H9 (cell line): Measurements from ENCODE around the gene SYNPO2. TPM values are rescaled to one million over a fixed set of nuclear protein-coding genes. Genes with fewer than 3 reads are reported as not detected.

Source experiments
- DNase-seq: peaks from one replicate; pipeline ENCODE4 v3.0.0-alpha.2; 2017
- H2AFZ ChIP-seq: one replicate; pipeline ENCODE4 v1.6.1; 2013; ENCODE audit warnings: mild to moderate bottlenecking, low read length, control low read depth, moderate library complexity
- H2AK5ac ChIP-seq: 2 replicates; pipeline ENCODE4 v1.6.1; 2013; ENCODE audit warnings: low read length, control low read depth, mixed read lengths; ENCODE audit not compliant: insufficient read length
- H2BK120ac ChIP-seq: one replicate; pipeline ENCODE4 v1.6.1; 2013; ENCODE audit warnings: low read depth, mild to moderate bottlenecking, low read length, control low read depth, inconsistent platforms; ENCODE audit not compliant: poor library complexity, severe bottlenecking
- H2BK12ac ChIP-seq: 2 replicates; pipeline ENCODE4 v1.6.1; 2013; ENCODE audit warnings: low read length, control low read depth, mixed read lengths, low read depth; ENCODE audit not compliant: insufficient read length
- H2BK15ac ChIP-seq: 2 replicates; pipeline ENCODE4 v1.6.1; 2013; ENCODE audit warnings: low read depth, low read length, control low read depth
- H2BK20ac ChIP-seq: one replicate; pipeline ENCODE4 v1.6.1; 2013; ENCODE audit warnings: low read depth, mild to moderate bottlenecking, low read length, control low read depth, inconsistent platforms; ENCODE audit not compliant: poor library complexity, severe bottlenecking
- H2BK5ac ChIP-seq: 2 replicates; pipeline ENCODE4 v1.6.1; 2013; ENCODE audit warnings: low read length, control low read depth, mixed read lengths; ENCODE audit not compliant: insufficient read length
- H3K14ac ChIP-seq: 2 replicates; pipeline ENCODE4 v1.6.1; 2013; ENCODE audit warnings: low read length, control low read depth; ENCODE audit not compliant: insufficient read depth
- H3K18ac ChIP-seq: 2 replicates; pipeline ENCODE4 v1.6.1; 2013; ENCODE audit warnings: low read depth, mild to moderate bottlenecking, mixed read lengths, low read length, control low read depth; ENCODE audit not compliant: insufficient read length
- H3K23ac ChIP-seq: 2 replicates; pipeline ENCODE4 v1.6.1; 2013; ENCODE audit warnings: low read length, control low read depth, mixed read lengths, low read depth; ENCODE audit not compliant: insufficient read length
- H3K23me2 ChIP-seq: 2 replicates; pipeline ENCODE4 v1.6.1; 2013; ENCODE audit warnings: low read depth, mild to moderate bottlenecking, mixed read lengths, low read length, control low read depth; ENCODE audit not compliant: insufficient read length, poor library complexity, severe bottlenecking
- H3K27ac ChIP-seq: 2 replicates; pipeline ENCODE4 v1.5.1; 2013; ENCODE audit warnings: low read length, control low read depth, mixed read lengths, low read depth; ENCODE audit not compliant: insufficient read length
- H3K27me3 ChIP-seq: 2 replicates; pipeline ENCODE4 v1.6.1; 2013; ENCODE audit warnings: low read length, control low read depth, inconsistent platforms; ENCODE audit not compliant: insufficient read depth
- H3K4ac ChIP-seq: 2 replicates; pipeline ENCODE4 v1.6.1; 2013; ENCODE audit warnings: low read depth, mild to moderate bottlenecking, control low read depth, inconsistent platforms, low read length, moderate library complexity
- H3K4me1 ChIP-seq: 2 replicates; pipeline ENCODE4 v1.6.1; 2013; ENCODE audit warnings: low read length, control low read depth, inconsistent platforms; ENCODE audit not compliant: insufficient read depth
- H3K4me2 ChIP-seq: 2 replicates; pipeline ENCODE4 v1.6.1; 2013; ENCODE audit warnings: low read length, control low read depth, mixed read lengths; ENCODE audit not compliant: insufficient read length, insufficient read depth
- H3K56ac ChIP-seq: 2 replicates; pipeline ENCODE4 v1.6.1; 2013; ENCODE audit warnings: low read depth, mild to moderate bottlenecking, mixed read lengths, low read length, control low read depth; ENCODE audit not compliant: insufficient read length
- H3K79me1 ChIP-seq: 2 replicates; pipeline ENCODE4 v1.6.1; 2013; ENCODE audit warnings: low read depth, mild to moderate bottlenecking, moderate library complexity, low read length, control low read depth, inconsistent platforms; ENCODE audit not compliant: insufficient read depth, poor library complexity, severe bottlenecking
- H3K79me2 ChIP-seq: 2 replicates; pipeline ENCODE4 v1.6.1; 2013; ENCODE audit warnings: low read length, control low read depth, inconsistent platforms; ENCODE audit not compliant: insufficient read depth
- H3K9ac ChIP-seq: 2 replicates; pipeline ENCODE4 v1.6.1; 2013; ENCODE audit warnings: low read length, control low read depth, mixed read lengths; ENCODE audit not compliant: insufficient read length; ENCODE audit errors: extremely low read depth
- H3K9me3 ChIP-seq: one replicate; pipeline ENCODE4 v1.6.1; 2013; ENCODE audit warnings: low read depth, low read length, inconsistent platforms; ENCODE audit not compliant: control insufficient read depth
- H3T11ph ChIP-seq: one replicate; pipeline ENCODE4 v1.6.1; 2013; ENCODE audit warnings: mild to moderate bottlenecking, low read length, control low read depth, inconsistent platforms
- H4K20me1 ChIP-seq: one replicate; pipeline ENCODE4 v1.6.1; 2013; ENCODE audit not compliant: control insufficient read depth, insufficient read length, insufficient read depth
- H4K5ac ChIP-seq: 2 replicates; pipeline ENCODE4 v1.6.1; 2013; ENCODE audit warnings: low read depth, mild to moderate bottlenecking, mixed read lengths, low read length, control low read depth; ENCODE audit not compliant: insufficient read length
- H4K8ac ChIP-seq: replicated peaks from 2 replicates; pipeline ENCODE4 v1.6.1; 2013; ENCODE audit warnings: low read length, control low read depth, mixed read lengths, low read depth; ENCODE audit not compliant: insufficient read length
- H4K91ac ChIP-seq: 2 replicates; pipeline ENCODE4 v1.6.1; 2013; ENCODE audit warnings: low read depth, mild to moderate bottlenecking, moderate library complexity, mixed read lengths, low read length, control low read depth; ENCODE audit not compliant: insufficient read length
- H3K27ac Mint-ChIP-seq, 3 experiments: 2 replicates in 2 of 3; 3 replicates in 1 of 3; pipeline ENCODE4 v1.8.0; 2020 to 2021; ENCODE audit warnings: mixed read lengths in 3 of 3, mild to moderate bottlenecking in 1 of 3, moderate library complexity in 1 of 3
- H3K27me3 Mint-ChIP-seq: 2 replicates; pipeline ENCODE4 v1.8.0; 2021; ENCODE audit warnings: low read depth, mild to moderate bottlenecking, moderate library complexity, mixed read lengths
- H3K36me3 Mint-ChIP-seq, 3 experiments: 2 replicates in 2 of 3; 3 replicates in 1 of 3; pipeline ENCODE4 v1.8.0; 2020 to 2021; ENCODE audit warnings: low read depth in 3 of 3, mixed read lengths in 3 of 3; ENCODE audit not compliant: insufficient read depth in 1 of 3
- H3K4me1 Mint-ChIP-seq, 2 experiments: 2 replicates each; pipeline ENCODE4 v1.8.0; 2020; ENCODE audit warnings: mixed read lengths in 2 of 2
- H3K4me3 Mint-ChIP-seq, 2 experiments: 2 replicates in 1 of 2; 3 replicates in 1 of 2; pipeline ENCODE4 v1.8.0; 2020 to 2021; ENCODE audit warnings: mild to moderate bottlenecking in 2 of 2, mixed read lengths in 2 of 2, moderate library complexity in 1 of 2
- H3K9me3 Mint-ChIP-seq, 2 experiments: 2 replicates in 1 of 2; 3 replicates in 1 of 2; pipeline ENCODE4 v1.8.0; 2020; ENCODE audit warnings: mild to moderate bottlenecking in 2 of 2, mixed read lengths in 2 of 2, moderate library complexity in 1 of 2
- WGBS: extraction: QIAGEN DNeasy Blood & Tissue Kit; methylation state at CpG from one replicate; pipeline ENCODE4 v1.1.7; 2013; ENCODE audit warnings: missing lambda C conversion rate, low lambda C conversion rate, mixed read lengths; ENCODE audit not compliant: insufficient read length; ENCODE audit errors: extremely low coverage; 5-methylcytosine and 5-hydroxymethylcytosine counted together
- total RNA-seq: library from RNA; stranded (reverse); gene quantifications from 2 replicates; pipeline ENCODE4 v1.2.1, GENCODE V29; 2021
- TF ChIP-seq, protein P1 (sequence below): fragments of 200-600 bp; sonication (generic); conservative IDR thresholded peaks from 3 replicates; pipeline ENCODE4 v1.8.0; 2021; ENCODE audit warnings: antibody characterized with exemption, mild to moderate bottlenecking

SYNPO2 gene
- total RNA-seq, 1 experiment from 2014 or later: 1.1 TPM

DNA sequence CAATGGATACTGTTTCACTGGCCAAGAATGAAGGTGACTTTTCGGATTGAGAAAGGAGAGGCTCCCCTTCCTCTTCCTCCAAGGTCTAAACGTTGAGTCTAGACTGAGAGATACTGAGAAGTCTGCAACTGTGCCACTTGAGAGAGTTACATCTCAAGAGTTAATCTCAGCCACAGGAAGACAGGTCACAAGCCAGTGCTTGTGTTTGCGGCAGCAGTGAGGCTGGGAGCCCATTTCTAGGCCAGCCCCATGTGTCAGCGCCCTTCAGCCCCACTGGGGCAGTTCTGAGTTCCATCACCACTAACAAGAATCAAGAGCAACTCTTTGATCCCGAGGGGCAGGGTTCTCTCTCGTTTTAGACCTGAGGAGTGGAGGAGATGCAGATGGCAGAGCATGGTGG, 45.4 kb upstream of the SYNPO2 start:
- Mint-ChIP-seq H3K27ac (peak overlapping the region in 2 of 3 experiments; percentile 39 to 54; a peak in 1 of 7 replicates), H3K4me1 (peaks cover 30 to 35% of the 10 kb centered on the region in 2 experiments)
- H3K9me3 ChIP-seq: no peaks in the 10 kb centered on the region

More for the DNA sequence above, 45.4 kb upstream of the SYNPO2 start:
- Mint-ChIP-seq H3K36me3 (peaks cover 0 to 1% (median 0%) of the 10 kb centered on the region in 3 experiments; a peak in 3 of 7 replicates), H3K9me3 (no peaks in the 10 kb centered on the region), H3K4me3 (no peak overlapping the region), H3K27me3 (no peaks in the 10 kb centered on the region)
- Histone ChIP-seq H3K4me1 (peaks cover 11% of the 10 kb centered on the region; the same call in 1 of the 2 replicates), H4K8ac (no peak overlapping the region), H3K14ac (no peak overlapping the region), H3K79me1 (no peaks in the 10 kb centered on the region), H4K5ac (no peak overlapping the region), H2AFZ (no peak overlapping the region), H4K20me1 (no peaks in the 10 kb centered on the region), H3K27ac (no peak overlapping the region), H3K4me2 (no peak overlapping the region), H3K79me2 (no peaks in the 10 kb centered on the region), H4K91ac (no peak overlapping the region), H2BK15ac (no peak overlapping the region), H2BK12ac (no peak overlapping the region), H2AK5ac (no peak overlapping the region), H3K23me2 (no peaks in the 10 kb centered on the region), H3K27me3 (no peaks in the 10 kb centered on the region), H3K23ac (no peak overlapping the region), H3K9ac (no peak overlapping the region), H2BK20ac (no peak overlapping the region), H3K56ac (no peak overlapping the region), H3T11ph (no peak overlapping the region), H2BK120ac (no peak overlapping the region), H2BK5ac (no peak overlapping the region), H3K4ac (no peak overlapping the region), H3K18ac (no peak overlapping the region)
- no CpG with 5 or more reads among the region's 6 CpGs for WGBS
- no peak for DNase-seq
- TF ChIP-seq, protein P1, sequence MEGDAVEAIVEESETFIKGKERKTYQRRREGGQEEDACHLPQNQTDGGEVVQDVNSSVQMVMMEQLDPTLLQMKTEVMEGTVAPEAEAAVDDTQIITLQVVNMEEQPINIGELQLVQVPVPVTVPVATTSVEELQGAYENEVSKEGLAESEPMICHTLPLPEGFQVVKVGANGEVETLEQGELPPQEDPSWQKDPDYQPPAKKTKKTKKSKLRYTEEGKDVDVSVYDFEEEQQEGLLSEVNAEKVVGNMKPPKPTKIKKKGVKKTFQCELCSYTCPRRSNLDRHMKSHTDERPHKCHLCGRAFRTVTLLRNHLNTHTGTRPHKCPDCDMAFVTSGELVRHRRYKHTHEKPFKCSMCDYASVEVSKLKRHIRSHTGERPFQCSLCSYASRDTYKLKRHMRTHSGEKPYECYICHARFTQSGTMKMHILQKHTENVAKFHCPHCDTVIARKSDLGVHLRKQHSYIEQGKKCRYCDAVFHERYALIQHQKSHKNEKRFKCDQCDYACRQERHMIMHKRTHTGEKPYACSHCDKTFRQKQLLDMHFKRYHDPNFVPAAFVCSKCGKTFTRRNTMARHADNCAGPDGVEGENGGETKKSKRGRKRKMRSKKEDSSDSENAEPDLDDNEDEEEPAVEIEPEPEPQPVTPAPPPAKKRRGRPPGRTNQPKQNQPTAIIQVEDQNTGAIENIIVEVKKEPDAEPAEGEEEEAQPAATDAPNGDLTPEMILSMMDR: no peak
